GM12878 (cell line): ENCODE data around the gene KRTAP5-4. TPM values are rescaled to one million over a fixed set of nuclear protein-coding genes. Genes with fewer than 3 reads are reported as not detected.

Experiments
- ATAC-seq: fragments of 200-7000 bp; cut with Tn5 transposase; 3 replicates; pipeline ENCODE4 v1.9.1; 2020; ENCODE audit warnings: mild to moderate bottlenecking, moderate library complexity
- BruUV-seq: library from RNA; stranded (reverse); fragments of 400-500 nt; replicated peaks from 2 replicates; lab custom pipeline; 2021; lab: Mats Ljungman, UMichigan
- CTCF ChIA-PET: fragments of 300-600 bp; sonication (Branson Sonifier 250); formaldehyde crosslinking; extraction: SDS; loops from one replicate; lab custom pipeline; 2021; ENCODE audit warnings: inconsistent platforms; lab: Yijun Ruan, JAX
- POLR2A ChIA-PET: fragments of 350-600 bp; formaldehyde crosslinking; extraction: SDS; loops from one replicate; lab custom pipeline; 2021; ENCODE audit warnings: inconsistent platforms; lab: Charles Lee
- RAD21 ChIA-PET: fragments of 300-600 bp; sonication (Branson Sonifier 250); formaldehyde crosslinking; loops from one replicate; lab custom pipeline; 2023; ENCODE audit warnings: antibody characterized with exemption; ENCODE audit not compliant: unreplicated experiment; lab: Charles Lee
- SMC1A ChIA-PET: fragments of 300-600 bp; sonication (Branson Sonifier 250); formaldehyde crosslinking; loops from one replicate; lab custom pipeline; 2023; ENCODE audit not compliant: unreplicated experiment, uncharacterized antibody; lab: Charles Lee
- DNase-seq: peaks from one replicate; pipeline ENCODE4 v3.0.0-alpha.2; 2011; ENCODE audit warnings: low read depth, low spot score
- FAIRE-seq: peaks from 3 replicates; lab custom pipeline; 2011; peaks lifted over from hg19 to GRCh38; lab: Jason Lieb, UNC
- H2AFZ ChIP-seq: 2 replicates; pipeline ENCODE4 v1.6.0; 2011; ENCODE audit warnings: low read depth, low read length, control low read depth; ENCODE audit not compliant: control insufficient read depth
- H3K27ac ChIP-seq: 2 replicates; pipeline ENCODE4 v1.5.1; 2011; ENCODE audit warnings: control low read depth; ENCODE audit not compliant: control insufficient read depth, insufficient read depth
- H3K27me3 ChIP-seq, 2 experiments: replicated peaks in 1 of 2; 2 replicates each; pipeline versions ENCODE4 v1.6.0 to v1.6.1; 2011; ENCODE audit warnings: low read length in 1 of 2; ENCODE audit not compliant: control insufficient read depth in 2 of 2, insufficient read depth in 2 of 2
- H3K36me3 ChIP-seq, 2 experiments: 2 replicates each; pipeline ENCODE4 v1.5.1; 2011; ENCODE audit warnings: low read length in 1 of 2; ENCODE audit not compliant: control insufficient read depth in 2 of 2, insufficient read depth in 2 of 2
- H3K4me1 ChIP-seq: 2 replicates; pipeline ENCODE4 v1.6.1; 2011; ENCODE audit warnings: mild to moderate bottlenecking, low read length, moderate library complexity, mixed read lengths; ENCODE audit not compliant: control insufficient read depth, insufficient read depth
- H3K4me2 ChIP-seq: 2 replicates; pipeline ENCODE4 v1.6.0; 2011; ENCODE audit warnings: control low read depth; ENCODE audit not compliant: control insufficient read depth, insufficient read depth
- H3K4me3 ChIP-seq: fragments of 200-600 bp; sonication (generic); 2 replicates; pipeline ENCODE4 v1.5.1; 2016
- H3K79me2 ChIP-seq: 2 replicates; pipeline ENCODE4 v1.6.0; 2011; ENCODE audit warnings: low read length; ENCODE audit not compliant: control insufficient read depth, insufficient read depth
- H3K9ac ChIP-seq: 2 replicates; pipeline ENCODE4 v1.8.0; 2011; ENCODE audit warnings: low read length, control low read depth, mixed read lengths; ENCODE audit not compliant: control insufficient read depth, insufficient read depth
- H3K9me3 ChIP-seq: replicated peaks from 3 replicates; pipeline ENCODE4 v1.5.1; 2011; ENCODE audit warnings: mild to moderate bottlenecking, low read length; ENCODE audit not compliant: control insufficient read depth, insufficient read depth
- H4K20me1 ChIP-seq: 2 replicates; pipeline ENCODE4 v1.6.0; 2011; ENCODE audit not compliant: control insufficient read depth, insufficient read depth
- CEBPB ChIP-seq, 2 experiments: fragments of 150-350 bp in 1 of 2; IDR thresholded peaks; 2 replicates each; pipeline ENCODE4 v1.6.1; 2012 to 2014; ENCODE audit warnings: low read depth in 2 of 2, low read length in 2 of 2, borderline replicate concordance in 1 of 2, inconsistent platforms in 1 of 2
- CUX1 ChIP-seq: IDR thresholded peaks from 2 replicates; pipeline ENCODE4 v1.6.1; 2012; ENCODE audit warnings: improper control_type of control experiment, low read depth, low read length; ENCODE audit not compliant: insufficient replicate concordance
- EED ChIP-seq: sonication (generic); IDR thresholded peaks from 2 replicates; pipeline ENCODE4 v1.6.1; 2016; ENCODE audit warnings: antibody characterized with exemption, low read depth
- FOXK2 ChIP-seq: fragments of 450-650 bp; IDR thresholded peaks from 2 replicates; pipeline ENCODE4 v1.6.1; 2017; ENCODE audit warnings: mild to moderate bottlenecking, moderate library complexity
- KDM1A ChIP-seq: fragments of 200-600 bp; sonication (generic); IDR thresholded peaks from 2 replicates; pipeline ENCODE4 v1.6.1; 2016; ENCODE audit warnings: borderline replicate concordance
- MYB ChIP-seq: fragments of 150-350 bp; IDR thresholded peaks from 2 replicates; pipeline ENCODE4 v1.6.1; 2014; ENCODE audit warnings: mild to moderate bottlenecking, low read depth, low read length, borderline replicate concordance
- NFYB ChIP-seq: IDR thresholded peaks from 2 replicates; pipeline ENCODE4 v1.6.1; 2011; ENCODE audit warnings: low read depth, mild to moderate bottlenecking, low read length, improper control_type of control experiment, moderate library complexity; ENCODE audit not compliant: insufficient read depth
- PAX8 ChIP-seq: fragments of 450-650 bp; IDR thresholded peaks from 2 replicates; pipeline ENCODE4 v1.6.1; 2017; ENCODE audit warnings: mild to moderate bottlenecking, moderate library complexity
- POLR2A ChIP-seq: IDR thresholded peaks from 2 replicates; pipeline ENCODE4 v1.6.1; 2011; ENCODE audit warnings: low read depth, mild to moderate bottlenecking, low read length
- RCOR1 ChIP-seq: conservative IDR thresholded peaks from 2 replicates; pipeline ENCODE4 v1.6.1; 2012; ENCODE audit warnings: low read depth, low read length, improper control_type of control experiment
- ZNF24 ChIP-seq: fragments of 450-650 bp; IDR thresholded peaks from 2 replicates; pipeline ENCODE4 v1.6.1; 2017; ENCODE audit warnings: antibody characterized with exemption, mild to moderate bottlenecking
- WGBS: methylation state at CpG from one replicate; pipeline ENCODE4 v1.1.6; 2016; ENCODE audit warnings: low lambda C conversion rate; ENCODE audit not compliant: insufficient replicate concordance, insufficient coverage; ENCODE audit errors: missing lambda C conversion rate; 5-methylcytosine and 5-hydroxymethylcytosine counted together
- in situ Hi-C: fragments of 300-500 bp; cut with MboI; formaldehyde crosslinking; loops from 9 replicates; pipeline ENCODE4 v1.14.3; 2018; ENCODE audit warnings: mixed read lengths
- intact Hi-C: fragments of 100-400 bp; cut with micrococcal nuclease; formaldehyde crosslinking; loops from one replicate; pipeline ENCODE4 v1.14.2; 2022; ENCODE audit not compliant: unreplicated experiment
- polyA plus RNA-seq, 11 experiments: library from polyadenylated mRNA; depleted of rRNA in 4 of 11; unstranded in 6 of 11; stranded (reverse) in 5 of 11; fragments of >200 nt; fragmentation: Nextera tagmentation in 4 of 11; fragmentation: Illumina TruSeq in 1 of 11; extraction: Ambion mirVana in 4 of 11; extraction: Trizol in 1 of 11; gene quantifications; 1 replicate in 1 of 11; 2 replicates in 10 of 11; pipeline versions ENCODE4 v1.2.1 to v1.2.3, GENCODE V29; 2011 to 2016; ENCODE audit warnings: inconsistent platforms in 2 of 11, missing spikeins in 2 of 11, low read depth in 1 of 11
- total RNA-seq, 4 experiments: library from RNA; depleted of rRNA in 3 of 4; stranded (reverse); fragments of >200 nt in 3 of 4; fragmentation: Illumina TruSeq in 1 of 4; extraction: Trizol in 1 of 4; gene quantifications; 2 replicates each; pipeline versions ENCODE4 v1.2.1 to v1.2.3, GENCODE V29; 2013 to 2021

Gene KRTAP5-4
- total and polyA plus RNA-seq, 10 of the 15 experiments (the other 5 are each of a cell fraction or from before 2014, with no cell fraction given) = not detected

- TF ChIP-seq FOXK2 (no peak), PAX8 (no peak), ZNF24 (no peak), KDM1A (no peak)
These were observed 29.0 kb upstream of the KRTAP5-4 start (continued) for GRCh38 chr11:1650918-1651262.

GRCh38 chr11:1650034-1650917 is 28.3 kb upstream of the KRTAP5-4 start:
- no TSS peak for BruUV-seq
- no peak for DNase-seq
- TF ChIP-seq EED (no peak), CEBPB (IDR thresholded peaks at IDR 0.05; ENCODE audit: borderline replicate concordance in 1 of 2, low read depth in 2 of 2, low read length in 2 of 2) (no peak), MYB (no peak), RCOR1 (no peak), NFYB (no peak), POLR2A (no peak), CUX1 (no peak)
- ATAC-seq = no peak
- H2AFZ ChIP-seq = no peak overlapping the region
- CTCF ChIA-PET = interaction anchor here (0.7 to 1.7 kb wide), 3 partner anchors 44 to 501 kb away, joined by 3 to 10 read pairs (median 4); no protein-coding TSS in a partner anchor
- FAIRE-seq = no peak
- H3K9ac ChIP-seq = no peak overlapping the region
- RAD21 ChIA-PET = interaction anchor here (2.1 kb wide), 1 partner anchor 182 kb away, joined by 8 read pairs; no protein-coding TSS in a partner anchor
- SMC1A ChIA-PET = no interaction called here
- in situ Hi-C loops (no loop called here), intact Hi-C loops (loop anchor here (5.0 kb wide), 2 partner anchors 42 to 182 kb away; partner anchors contain the start of gene SYT8)
- 29% methylated on average over 15 of the region's 15 CpGs for WGBS
- POLR2A ChIA-PET = no interaction called here
- no peak overlapping the region for H3K4me2 ChIP-seq
- H3K27me3 ChIP-seq = peaks cover 0 to 3% of the 10 kb centered on the region in 2 experiments; a peak in 1 of 4 replicates
- H4K20me1 ChIP-seq = no peaks in the 10 kb centered on the region
- H3K9me3 ChIP-seq = no peaks in the 10 kb centered on the region
- no peaks in the 10 kb centered on the region for H3K79me2 ChIP-seq
- no peak overlapping the region for H3K4me3 ChIP-seq
- H3K27ac ChIP-seq = no peak overlapping the region
- H3K4me1 ChIP-seq = no peaks in the 10 kb centered on the region
- no peaks in the 10 kb centered on the region for H3K36me3 ChIP-seq
